GM13976 (cell line): ENCODE results near the gene PAPSS1.
"Not testable (repeated sequence)": the region's sequence is repeated elsewhere in the genome, so short reads cannot be mapped to it uniquely, and the experiment has no call there.

Experiments
- DNase-seq: peaks from one replicate; pipeline ENCODE4 v3.0.0; 2012; ENCODE audit warnings: low spot score
- in situ Hi-C: fragments of 300-500 bp; cut with MboI; formaldehyde crosslinking; loops from one replicate; pipeline ENCODE4 v1.12.0; 2022; ENCODE audit warnings: low sequenced_read_pairs, mixed read lengths, inconsistent platforms; ENCODE audit not compliant: unreplicated experiment
- TF ChIP-seq, protein P1 (sequence below): IDR thresholded peaks from 2 replicates; pipeline ENCODE4 v1.5.1; 2012; ENCODE audit warnings: borderline replicate concordance, mild to moderate bottlenecking; ENCODE audit not compliant: insufficient read depth; ENCODE audit errors: extremely low read depth, missing control alignments, control extremely low read depth

The PAPSS1 gene

DNA sequence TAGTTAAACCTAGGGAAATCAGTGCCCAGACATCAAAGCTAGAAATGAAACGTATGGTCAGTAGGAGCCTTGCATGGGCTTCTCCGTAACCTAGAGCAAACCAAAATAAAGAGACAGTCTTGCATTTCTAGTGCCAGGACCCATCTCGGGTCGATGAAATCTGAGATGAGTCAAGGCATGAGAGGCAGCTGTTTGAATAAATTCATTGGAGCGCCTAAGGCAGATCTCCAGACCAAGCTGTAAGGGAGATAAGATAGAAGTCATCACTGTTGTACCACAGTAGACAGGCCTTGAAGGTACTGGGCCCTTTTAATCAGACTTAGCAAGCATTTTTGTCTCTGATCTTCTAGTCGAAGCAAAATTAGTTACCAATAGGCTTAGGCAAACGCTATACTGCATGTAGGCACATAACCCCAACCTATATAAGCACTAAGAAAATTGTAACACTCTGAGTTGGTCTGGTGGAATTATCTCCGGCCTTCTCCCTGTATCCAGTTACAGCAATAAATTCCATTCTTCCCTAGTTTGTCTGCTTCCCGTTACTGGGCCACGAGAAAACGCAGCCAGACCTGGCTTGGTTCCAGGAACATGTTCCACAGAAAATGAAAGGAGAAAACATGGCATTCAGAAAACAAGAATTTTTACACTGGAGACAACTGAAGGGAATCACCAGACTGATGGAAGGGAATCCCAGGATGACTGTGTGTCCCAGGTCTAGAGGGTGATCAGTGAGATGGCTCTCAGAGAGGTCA, 21.1 kb upstream of the PAPSS1 start:
- in situ Hi-C loops = no loop called here
- DNase-seq = no peak
- TF ChIP-seq, protein P1, sequence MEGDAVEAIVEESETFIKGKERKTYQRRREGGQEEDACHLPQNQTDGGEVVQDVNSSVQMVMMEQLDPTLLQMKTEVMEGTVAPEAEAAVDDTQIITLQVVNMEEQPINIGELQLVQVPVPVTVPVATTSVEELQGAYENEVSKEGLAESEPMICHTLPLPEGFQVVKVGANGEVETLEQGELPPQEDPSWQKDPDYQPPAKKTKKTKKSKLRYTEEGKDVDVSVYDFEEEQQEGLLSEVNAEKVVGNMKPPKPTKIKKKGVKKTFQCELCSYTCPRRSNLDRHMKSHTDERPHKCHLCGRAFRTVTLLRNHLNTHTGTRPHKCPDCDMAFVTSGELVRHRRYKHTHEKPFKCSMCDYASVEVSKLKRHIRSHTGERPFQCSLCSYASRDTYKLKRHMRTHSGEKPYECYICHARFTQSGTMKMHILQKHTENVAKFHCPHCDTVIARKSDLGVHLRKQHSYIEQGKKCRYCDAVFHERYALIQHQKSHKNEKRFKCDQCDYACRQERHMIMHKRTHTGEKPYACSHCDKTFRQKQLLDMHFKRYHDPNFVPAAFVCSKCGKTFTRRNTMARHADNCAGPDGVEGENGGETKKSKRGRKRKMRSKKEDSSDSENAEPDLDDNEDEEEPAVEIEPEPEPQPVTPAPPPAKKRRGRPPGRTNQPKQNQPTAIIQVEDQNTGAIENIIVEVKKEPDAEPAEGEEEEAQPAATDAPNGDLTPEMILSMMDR = no peak

DNA sequence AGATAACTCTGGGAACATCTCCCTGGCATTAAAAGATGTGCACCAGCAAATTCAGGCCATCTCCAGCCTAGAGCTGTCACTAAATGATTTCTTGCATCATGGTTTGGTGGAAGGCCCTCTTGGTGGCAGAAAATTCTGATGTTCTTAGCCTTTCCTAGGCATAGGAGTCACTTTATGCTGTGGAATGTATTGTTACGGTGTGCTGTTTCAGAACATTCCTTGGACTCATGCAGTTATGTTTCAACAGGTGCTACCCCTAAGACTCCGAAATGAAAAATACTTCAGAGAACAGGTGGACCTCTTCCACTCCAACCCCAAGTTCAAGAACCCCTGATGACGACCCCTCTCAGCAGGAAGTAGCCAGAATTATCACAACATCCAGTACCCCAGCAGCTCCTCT, 20.3 kb upstream of the PAPSS1 start:
- no peak for DNase-seq
- TF ChIP-seq, protein P1 = no peak
- in situ Hi-C loops = no loop called here

DNA sequence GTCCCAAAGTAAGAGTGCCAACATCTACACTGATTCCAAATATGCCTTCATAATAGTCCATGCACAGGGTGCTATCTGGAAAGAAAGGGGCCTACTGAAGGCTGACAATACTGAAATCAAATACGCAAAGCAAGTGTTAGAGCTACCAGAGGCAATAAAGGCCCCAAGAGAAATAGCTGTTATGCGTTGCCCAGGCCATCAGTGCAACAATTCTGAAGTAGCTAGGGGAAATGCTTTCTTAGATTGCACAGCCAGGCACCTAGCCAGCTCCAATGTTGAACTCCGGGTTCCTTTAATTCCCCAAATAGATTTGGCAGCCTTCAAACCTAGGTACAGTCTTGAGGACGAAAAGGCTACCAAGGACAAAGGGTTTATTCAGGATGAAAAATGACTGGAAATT, 17.4 kb upstream of the PAPSS1 start:
- in situ Hi-C loops = no loop called here
- TF ChIP-seq, protein P1 = no peak
- no peak for DNase-seq

DNA sequence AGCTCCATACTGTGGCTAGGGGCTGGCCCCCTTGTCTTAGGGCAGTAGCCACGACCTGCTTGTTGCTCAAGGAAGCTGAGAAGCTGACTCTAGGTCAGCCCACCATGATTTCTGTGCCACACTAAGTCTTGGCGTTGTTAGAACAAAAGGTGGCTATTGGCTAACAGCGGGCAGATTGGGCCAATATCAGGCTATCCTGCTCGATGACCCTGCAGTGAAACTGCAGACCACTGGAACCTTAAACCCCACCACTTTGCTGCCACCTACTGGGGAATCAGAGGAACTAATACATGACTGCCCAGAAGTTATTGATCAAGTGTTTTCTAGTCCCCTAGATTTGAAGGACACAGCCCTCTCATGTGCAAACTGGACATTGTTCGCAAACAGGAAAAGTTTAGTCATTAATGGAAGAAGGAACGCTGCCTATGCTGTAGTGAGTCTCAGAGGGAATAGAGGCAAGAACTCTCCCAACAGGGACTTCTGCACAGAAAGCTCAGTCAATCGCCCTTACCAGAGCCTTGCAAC, 17.0 kb upstream of the PAPSS1 start:
- in situ Hi-C loops = no loop called here
- TF ChIP-seq, protein P1 = peak; percentile 58
- DNase-seq = peak; percentile 44

DNA sequence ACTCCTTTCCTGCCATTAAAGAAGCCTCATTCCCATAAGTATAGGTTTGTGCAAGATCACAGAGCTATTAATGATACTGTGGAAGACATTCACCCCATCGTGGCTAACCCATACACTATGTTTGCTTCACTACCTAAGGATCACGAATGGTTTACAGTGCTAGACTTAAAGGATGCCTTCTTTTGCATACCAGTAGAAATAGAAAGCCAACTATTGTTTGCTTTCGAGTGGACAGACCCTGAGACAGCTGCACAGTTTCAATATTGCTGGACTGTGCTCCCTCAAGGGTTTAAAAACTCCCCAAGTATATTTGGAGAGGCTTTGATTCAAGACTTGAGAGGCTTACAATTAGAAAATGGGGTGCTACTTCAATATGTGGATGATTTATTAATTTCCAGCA, 16.0 kb upstream of the PAPSS1 start:
- in situ Hi-C loops = no loop called here

DNA sequence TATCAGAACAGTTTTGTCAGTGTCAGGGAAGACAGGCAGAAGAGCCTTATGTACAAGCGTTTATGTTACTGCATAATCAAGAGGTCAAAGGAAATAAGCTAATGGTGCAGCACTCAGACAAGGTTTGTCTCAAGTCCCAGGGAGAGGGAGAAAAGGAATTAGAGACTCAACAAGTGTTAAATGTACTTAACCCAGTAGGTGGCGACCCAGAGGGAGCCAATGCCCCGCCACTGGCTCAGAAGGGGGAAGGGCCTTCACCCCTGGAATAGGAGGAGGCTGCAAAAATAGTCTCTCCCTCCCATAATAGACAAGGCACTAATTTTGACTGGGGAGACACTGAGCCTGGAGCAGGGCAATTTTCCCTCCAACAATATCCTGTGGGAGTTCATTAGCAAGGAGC, 14.1 kb upstream of the PAPSS1 start:
- TF ChIP-seq, protein P1 = no peak
- in situ Hi-C loops = no loop called here
- no peak for DNase-seq

More for the DNA sequence above, 16.0 kb upstream of the PAPSS1 start:
- TF ChIP-seq, protein P1 = no peak
- DNase-seq = no peak

DNA sequence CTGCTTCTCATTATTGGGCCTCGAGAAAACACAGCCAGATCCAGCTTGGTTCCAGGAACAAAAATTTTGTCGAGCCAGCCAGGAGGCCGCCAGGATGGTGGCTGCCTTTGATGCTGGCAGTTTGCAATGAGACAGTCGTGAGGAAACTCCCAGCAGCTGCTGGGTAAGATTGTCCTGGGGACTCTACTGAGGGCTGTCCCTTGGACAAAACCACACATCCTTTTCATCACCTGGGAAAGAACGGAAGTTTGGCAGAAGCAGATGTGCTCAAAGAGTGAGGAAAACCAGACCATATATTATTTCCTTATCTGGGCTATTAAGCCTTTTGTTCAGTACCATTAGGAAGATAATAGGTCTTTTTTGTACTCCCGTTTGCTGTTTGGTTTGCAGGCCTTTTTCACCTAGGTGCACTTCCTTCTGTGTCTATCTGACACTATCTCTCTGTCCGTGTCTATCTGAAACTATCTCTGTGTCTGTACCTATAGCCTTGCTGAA, 13.4 kb upstream of the PAPSS1 start:
- TF ChIP-seq, protein P1 = no peak
- no peak for DNase-seq
- in situ Hi-C loops = no loop called here

DNA sequence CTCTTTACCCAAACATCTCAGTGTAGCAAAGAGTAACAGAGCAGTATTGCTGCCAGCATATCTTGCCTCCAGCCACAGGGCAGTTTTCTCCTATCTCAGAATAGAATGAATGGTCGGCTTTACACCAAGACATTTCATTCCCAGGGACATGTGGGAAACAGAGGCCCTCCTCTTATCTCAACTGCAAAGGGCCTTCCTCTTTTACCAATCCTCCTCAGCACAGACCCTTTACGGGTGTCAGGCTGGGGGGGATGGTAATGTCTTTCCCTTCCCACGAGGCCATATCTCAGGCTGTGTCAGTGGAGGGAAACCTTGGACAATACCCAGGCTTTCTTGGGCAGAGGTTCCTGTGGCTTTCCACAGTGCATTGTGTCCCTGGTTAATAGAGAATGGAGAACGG, 9.0 kb upstream of the PAPSS1 start:
- in situ Hi-C loops = not testable (repeated sequence)

DNA sequence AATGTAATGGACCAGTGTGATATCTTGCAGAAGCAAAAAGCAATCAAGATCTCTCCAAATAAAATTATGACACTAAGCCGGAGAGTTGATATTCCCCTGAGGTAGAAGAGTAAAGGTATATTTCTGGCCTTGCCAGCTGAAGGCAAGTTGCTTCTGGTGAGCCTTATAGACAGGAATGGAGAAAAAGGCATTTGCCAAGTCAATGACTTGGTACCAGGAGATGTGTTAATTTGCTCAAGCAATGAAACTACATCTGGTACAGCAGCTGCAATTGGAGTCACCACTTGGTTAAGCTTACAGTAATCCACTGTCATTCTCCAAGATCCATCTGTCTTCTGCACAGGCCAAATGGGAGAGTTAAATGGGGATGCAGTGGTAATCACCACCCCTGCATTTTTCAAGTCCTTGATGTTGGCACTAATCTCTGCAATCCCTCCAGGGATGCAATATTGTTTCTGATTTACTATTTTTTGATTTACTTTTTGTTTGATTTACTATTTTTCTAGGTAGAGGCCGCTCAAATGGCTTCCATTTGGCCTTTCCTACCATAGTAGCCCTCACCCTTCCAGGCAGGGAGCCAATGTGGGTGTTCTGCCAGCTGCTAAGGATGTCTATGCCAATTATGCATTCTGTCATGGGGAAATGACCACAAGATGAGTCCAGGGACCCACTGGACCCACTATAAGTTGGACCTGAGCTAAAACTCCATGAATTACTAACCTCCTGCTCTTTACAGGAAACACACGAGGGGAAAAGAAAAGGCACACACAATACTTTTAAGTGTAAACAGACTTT, 6.3 kb upstream of the PAPSS1 start:
- DNase-seq, in situ Hi-C loops: not testable (repeated sequence)

More for the DNA sequence above, 9.0 kb upstream of the PAPSS1 start:
- DNase-seq = not testable (repeated sequence)
